A549 (cell line): ENCODE data around the gene IBSP.

Experiments
- CBX2 ChIP-seq: fragments of 200-600 bp; sonication (generic); IDR thresholded peaks from 2 replicates; pipeline ENCODE4 v1.6.1; 2016; ENCODE audit warnings: low read depth, mild to moderate bottlenecking, borderline replicate concordance
- CTCF ChIP-seq: fragments of >200 bp; sonication (Bioruptor Twin); formaldehyde crosslinking; IDR thresholded peaks from 3 replicates; pipeline ENCODE4 v1.5.1; 2016
- EP300 ChIP-seq, 2 experiments: fragments of >200 bp; sonication (Bioruptor Twin); formaldehyde crosslinking; IDR thresholded peaks; 2 replicates in 1 of 2; 3 replicates in 1 of 2; pipeline ENCODE4 v1.6.1; 2016 to 2017
- NR3C1 ChIP-seq: fragments of >200 bp; sonication (Bioruptor Twin); formaldehyde crosslinking; IDR thresholded peaks from 3 replicates; pipeline ENCODE4 v1.6.1; 2017
- RAD21 ChIP-seq, 2 experiments: fragments of >200 bp in 1 of 2; sonication (Bioruptor Twin) in 1 of 2; formaldehyde crosslinking in 1 of 2; IDR thresholded peaks in 1 of 2; conservative IDR thresholded peaks in 1 of 2; 2 replicates in 1 of 2; 3 replicates in 1 of 2; pipeline ENCODE4 v1.6.1; 2012 to 2018; ENCODE audit warnings: inconsistent platforms in 1 of 2
- ZFP36 ChIP-seq: fragments of 450-650 bp; IDR thresholded peaks from 2 replicates; pipeline ENCODE4 v1.6.1; 2014; ENCODE audit warnings: borderline replicate concordance; ENCODE audit not compliant: partially characterized antibody

GRCh38 chr4:87849612-87850011, 50.3 kb downstream of the IBSP start:
- TF ChIP-seq CTCF (no peak), RAD21 (conservative IDR thresholded peaks at IDR 0.05 in 1 of 2, IDR thresholded peaks at IDR 0.05 in 1 of 2) (no peak), EP300 (IDR thresholded peaks at IDR 0.05) (no peak), NR3C1 (no peak), ZFP36 (no peak), CBX2 (no peak)
